Upper lobe of left lung (tissue), 4 donors: Measurements from ENCODE around the gene LASP1.

Source experiments
- EP300 ChIP-seq, 4 donors: sonication (generic); formaldehyde crosslinking; IDR thresholded peaks; one replicate each; pipeline ENCODE4 v1.5.1; 2017; ENCODE audit warnings: antibody characterized with exemption in 4 of 4, control low read depth in 2 of 4
- POLR2A ChIP-seq, 4 donors: fragments of 450-650 bp; IDR thresholded peaks; one replicate each; pipeline ENCODE4 v1.5.1; 2016 to 2017; ENCODE audit warnings: antibody characterized with exemption in 4 of 4, mild to moderate bottlenecking in 2 of 4
- POLR2AphosphoS5 ChIP-seq, 2 donors: sonication (generic); formaldehyde crosslinking; IDR thresholded peaks; one replicate each; pipeline ENCODE4 v1.5.1; 2017; ENCODE audit warnings: antibody characterized with exemption in 2 of 2
- TF ChIP-seq, protein P1 (sequence below), 6 experiments: fragments of 450-650 bp in 4 of 6; fragments of 200-600 bp in 2 of 6; sonication (generic) in 2 of 6; IDR thresholded peaks; one replicate each; pipeline ENCODE4 v1.5.1; 2016 to 2019; ENCODE audit warnings: antibody characterized with exemption in 6 of 6

DNA sequence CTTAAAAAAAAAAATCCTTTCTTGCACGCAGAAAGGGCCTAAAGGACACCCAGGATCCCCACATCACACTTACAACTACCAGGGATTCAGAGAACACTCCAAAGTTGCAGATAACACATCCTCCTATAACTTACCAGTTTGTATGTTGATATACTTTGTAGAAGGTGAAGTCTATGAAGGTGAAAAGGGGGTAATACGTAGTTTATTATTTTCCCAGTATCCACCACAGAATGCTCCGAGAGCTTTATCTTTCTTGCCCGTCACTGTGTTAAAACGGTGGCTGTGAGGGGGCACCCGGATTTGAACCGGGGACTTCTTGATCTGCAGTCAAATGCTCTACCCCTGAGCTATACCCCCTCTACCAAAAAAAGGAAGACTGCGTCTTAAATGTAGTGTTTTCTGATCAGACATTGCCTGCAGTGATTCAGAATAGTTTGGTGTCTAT lies 8.4 kb upstream of the LASP1 start:
- TF ChIP-seq, protein P1, sequence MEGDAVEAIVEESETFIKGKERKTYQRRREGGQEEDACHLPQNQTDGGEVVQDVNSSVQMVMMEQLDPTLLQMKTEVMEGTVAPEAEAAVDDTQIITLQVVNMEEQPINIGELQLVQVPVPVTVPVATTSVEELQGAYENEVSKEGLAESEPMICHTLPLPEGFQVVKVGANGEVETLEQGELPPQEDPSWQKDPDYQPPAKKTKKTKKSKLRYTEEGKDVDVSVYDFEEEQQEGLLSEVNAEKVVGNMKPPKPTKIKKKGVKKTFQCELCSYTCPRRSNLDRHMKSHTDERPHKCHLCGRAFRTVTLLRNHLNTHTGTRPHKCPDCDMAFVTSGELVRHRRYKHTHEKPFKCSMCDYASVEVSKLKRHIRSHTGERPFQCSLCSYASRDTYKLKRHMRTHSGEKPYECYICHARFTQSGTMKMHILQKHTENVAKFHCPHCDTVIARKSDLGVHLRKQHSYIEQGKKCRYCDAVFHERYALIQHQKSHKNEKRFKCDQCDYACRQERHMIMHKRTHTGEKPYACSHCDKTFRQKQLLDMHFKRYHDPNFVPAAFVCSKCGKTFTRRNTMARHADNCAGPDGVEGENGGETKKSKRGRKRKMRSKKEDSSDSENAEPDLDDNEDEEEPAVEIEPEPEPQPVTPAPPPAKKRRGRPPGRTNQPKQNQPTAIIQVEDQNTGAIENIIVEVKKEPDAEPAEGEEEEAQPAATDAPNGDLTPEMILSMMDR (IDR thresholded peaks at IDR 0.05): no peak
- TF ChIP-seq POLR2A (IDR thresholded peaks at IDR 0.05): no peak
- TF ChIP-seq EP300 (IDR thresholded peaks at IDR 0.05): no peak
- no peak for TF ChIP-seq POLR2AphosphoS5 (IDR thresholded peaks at IDR 0.05)
